Measurements from ENCODE around the gene RPS5.
"Not testable (repeated sequence)": the region's sequence is repeated elsewhere in the genome, so short reads cannot be mapped to it uniquely, and the experiment has no call there.

The RPS5 gene

GRCh38 chr19:58428617-58429016 lies 41.5 kb downstream of the RPS5 start:
- DNase-seq: no peak
- TF ChIP-seq GATA1 (IDR thresholded peaks at IDR 0.05; ENCODE audit: low read depth, low read length) (no peak), POLR2A (IDR thresholded peaks at IDR 0.05; ENCODE audit: low read length) (no peak)

GRCh38 chr19:58429745-58430144 lies 42.7 kb downstream of the RPS5 start:
- TF ChIP-seq POLR2A (IDR thresholded peaks at IDR 0.05; ENCODE audit: low read length): no peak
- no peak for DNase-seq

GRCh38 chr19:58434217-58434616 lies 47.1 kb downstream of the RPS5 start:
- peak in 1 of 2 experiments; percentile 25 for DNase-seq
- TF ChIP-seq POLR2A (IDR thresholded peaks at IDR 0.05; ENCODE audit: low read length): no peak
- TF ChIP-seq GATA1 (IDR thresholded peaks at IDR 0.05; ENCODE audit: low read depth, low read length): no peak

- peak; percentile 94 to 98 for DNase-seq
- TF ChIP-seq GATA1 (IDR thresholded peaks at IDR 0.05; ENCODE audit: low read depth, low read length) (no peak), POLR2A (IDR thresholded peaks at IDR 0.05; ENCODE audit: low read length) (peak; percentile 81)
Observed at GRCh38 chr19:58439576-58440554, 52.8 kb downstream of the RPS5 start, which contains the start of gene ZNF132. TSS of gene ZNF132 (minus strand) at chr19:58440153. CDS start at chr19:58439821, 332 bp downstream.

- TF ChIP-seq GATA1 (IDR thresholded peaks at IDR 0.05; ENCODE audit: low read depth, low read length) (no peak), POLR2A (IDR thresholded peaks at IDR 0.05; ENCODE audit: low read length) (no peak)
- DNase-seq: no peak
Observed at GRCh38 chr19:58440556-58440955, 53.5 kb downstream of the RPS5 start.

- DNase-seq: not testable (repeated sequence)
Observed at GRCh38 chr19:58442986-58443385, 55.9 kb downstream of the RPS5 start.
